Measurements from ENCODE around the gene VSTM2A. TPM values are rescaled to one million over a fixed set of nuclear protein-coding genes. Genes with fewer than 3 reads are reported as not detected.
A peak's percentile ranks its signal among the peaks of the same experiment; 100 is the strongest.

The VSTM2A gene
- total and polyA plus RNA-seq, 2 of the 8 experiments (the other 6 are each of a cell fraction or from before 2014, with no cell fraction given), result 0.58 to 1.4 TPM

GRCh38 chr7:54545241-54545563, 3.0 kb downstream of the VSTM2A start:
- no peak overlapping the region for H3K23ac ChIP-seq (ENCODE audit: insufficient read length)
- H3K9ac ChIP-seq (replicated peaks in 1 of 4; ENCODE audit: extremely low read depth in 1 of 4, low read depth in 3 of 4, low read length in 3 of 4), result no peak overlapping the region
- no peak overlapping the region for H3K4ac ChIP-seq (replicated peaks; ENCODE audit: insufficient read length, low read depth, low read length)
- H3K27ac ChIP-seq (ENCODE audit: low read depth, low read length), result no peak overlapping the region
- H2BK15ac ChIP-seq (ENCODE audit: low read length), result no peak overlapping the region
- peaks cover 21% of the 10 kb centered on the region for H3K23me2 ChIP-seq (ENCODE audit: low read depth, low read length)
- 5% methylated on average over 5 of the region's 5 CpGs; no CpG with 5 or more reads in 1 of the 2 experiments for WGBS, 2 experiments (ENCODE audit: extremely low coverage in 1 of 2, insufficient coverage in 1 of 2, insufficient read length in 1 of 2, insufficient replicate concordance in 2 of 2, low coverage in 1 of 2, low lambda C conversion rate in 2 of 2, missing lambda C conversion rate in 1 of 2)
- no peak overlapping the region for H3K56ac ChIP-seq (replicated peaks; ENCODE audit: insufficient read length, low read depth, low read length)
- H3K27me3 ChIP-seq (replicated peaks in 1 of 4; ENCODE audit: control insufficient read depth in 3 of 4, extremely low read depth in 1 of 4, insufficient read depth in 3 of 4, low read length in 3 of 4), result peaks cover 19 to 36% (median 31%) of the 10 kb centered on the region in 4 experiments
- H3K4me2 ChIP-seq (ENCODE audit: insufficient read depth in 1 of 2, low read depth in 2 of 2, low read length in 2 of 2), result peak overlapping the region; percentile 77 to 94
- H2AFZ ChIP-seq (ENCODE audit: low read length), result 0 out of 2 replicates have a peak overlapping the region, but pooled peaks have one; percentile 25
- DNase-seq (ENCODE audit: low read depth in 1 of 2, low spot score in 2 of 2), result no peak
- no peak overlapping the region for H2AK5ac ChIP-seq (ENCODE audit: low read depth, low read length)
- H3K79me2 ChIP-seq (ENCODE audit: control insufficient read depth in 1 of 2, insufficient read depth in 2 of 2, low read length in 2 of 2), result no peaks in the 10 kb centered on the region
- POLR2A ChIA-PET (ENCODE audit: partially characterized antibody), result interaction anchor here (0.7 kb wide), 1 partner anchor 230 kb away, joined by 3 read pairs; no protein-coding TSS in a partner anchor
- H2BK20ac ChIP-seq (ENCODE audit: low read length), result peak overlapping the region; percentile 55; the same call in 1 of the 2 replicates
- 0 out of 2 replicates have a peak overlapping the region, but pooled peaks have one; percentile 36 for H3K18ac ChIP-seq (ENCODE audit: extremely low read depth, low read length)
- peaks cover 0 to 5% of the 10 kb centered on the region in 2 experiments for H4K20me1 ChIP-seq (replicated peaks in 1 of 2; ENCODE audit: control insufficient read depth in 1 of 2, insufficient read depth in 2 of 2, low read length in 2 of 2)
- H3K14ac ChIP-seq (ENCODE audit: insufficient read length), result no peak overlapping the region
- no peaks in the 10 kb centered on the region for H3K79me1 ChIP-seq (ENCODE audit: low read depth, low read length)
- no peak for FAIRE-seq
- H2BK120ac ChIP-seq (replicated peaks; ENCODE audit: low read depth, low read length), result no peak overlapping the region
- no peak overlapping the region; the same call in 1 of the 2 replicates for H2BK12ac ChIP-seq (ENCODE audit: low read depth, low read length)
- H4K5ac ChIP-seq (ENCODE audit: insufficient read length, low read depth, low read length), result no peak overlapping the region
- peak overlapping the region; percentile 57 to 87 (median 66) for H3K4me3 ChIP-seq (ENCODE audit: extremely low read depth in 1 of 4, insufficient read depth in 2 of 4, low read depth in 3 of 4, low read length in 4 of 4)
- H4K91ac ChIP-seq (replicated peaks; ENCODE audit: insufficient read length, low read length), result no peak overlapping the region
- no peaks in the 10 kb centered on the region for H3K9me3 ChIP-seq (ENCODE audit: insufficient read depth in 2 of 2, low read depth in 1 of 2, low read length in 1 of 2)
- CTCF ChIA-PET (ENCODE audit: partially characterized antibody), result interaction anchor here (0.7 to 1.1 kb wide), 4 partner anchors 152 to 983 kb away, joined by 3 to 6 read pairs (median 3); no protein-coding TSS in a partner anchor
- H3K36me3 ChIP-seq (ENCODE audit: control insufficient read depth in 2 of 4, insufficient read depth in 4 of 4, low read length in 3 of 4), result no peaks in the 10 kb centered on the region
- no peak overlapping the region; the same call in 1 of the 2 replicates for H2BK5ac ChIP-seq (ENCODE audit: low read depth, low read length)
- no peak overlapping the region for H4K8ac ChIP-seq (ENCODE audit: extremely low read depth, insufficient read depth, low read length)
- peaks cover 2 to 13% (median 7%) of the 10 kb centered on the region in 4 experiments for H3K4me1 ChIP-seq (replicated peaks in 1 of 4; ENCODE audit: control insufficient read depth in 3 of 4, insufficient read depth in 4 of 4, low read length in 3 of 4)
- TF ChIP-seq RAD21 (IDR thresholded peaks at IDR 0.05 in 1 of 2, conservative IDR thresholded peaks at IDR 0.05 in 1 of 2; ENCODE audit: low read depth in 2 of 2, low read length in 2 of 2) (no peak), RNF2 (IDR thresholded peaks at IDR 0.05; ENCODE audit: borderline replicate concordance, low read depth, low read length, missing control alignments, poor library complexity, severe bottlenecking) (no peak), RFX5 (IDR thresholded peaks at IDR 0.05; ENCODE audit: borderline replicate concordance, low read depth, low read length) (no peak), RBBP5 (IDR thresholded peaks at IDR 0.05; ENCODE audit: borderline replicate concordance, low read depth, low read length) (0 out of 2 replicates have a peak, but pooled peaks have one; percentile 6), SUZ12 (IDR thresholded peaks at IDR 0.05; ENCODE audit: low read length) (no peak), BCL11A (IDR thresholded peaks at IDR 0.05; ENCODE audit: low read depth in 2 of 2, low read length in 2 of 2) (no peak), SIN3A (conservative IDR thresholded peaks at IDR 0.05 in 1 of 2, IDR thresholded peaks at IDR 0.05 in 1 of 2; ENCODE audit: low read depth in 1 of 2, low read length in 2 of 2) (no peak), TAF1 (IDR thresholded peaks at IDR 0.05; ENCODE audit: low read depth, low read length) (no peak), CBX5 (IDR thresholded peaks at IDR 0.05; ENCODE audit: low read depth, low read length) (no peak), EZH2 (IDR thresholded peaks at IDR 0.05; ENCODE audit: low read depth, low read length, severe bottlenecking) (no peak), EP300 (IDR thresholded peaks at IDR 0.05; ENCODE audit: borderline replicate concordance in 1 of 2, low read depth in 2 of 2, low read length in 2 of 2) (no peak), EGR1 (IDR thresholded peaks at IDR 0.05; ENCODE audit: borderline replicate concordance, low read depth, low read length) (no peak)

All from H1 (cell line).